CD4-positive, alpha-beta T cell (primary cell): Measurements from ENCODE around the gene FOXRED1. TPM values are rescaled to one million over a fixed set of nuclear protein-coding genes. Genes with fewer than 3 reads are reported as not detected.

ENCODE experiments used
- ATAC-seq: fragments of 200-7000 bp; cut with Tn5 transposase; one replicate; pipeline ENCODE4 v1.10.0; 2022; ENCODE audit warnings: mild to moderate bottlenecking; ENCODE audit not compliant: poor library complexity
- CTCF ChIA-PET: fragments of 350-600 bp; sonication (Branson Sonifier 250); formaldehyde crosslinking; loops from one replicate; lab custom pipeline; 2021; ENCODE audit warnings: antibody characterized with exemption, inconsistent platforms; lab: Charles Lee
- POLR2A ChIA-PET: fragments of 350-600 bp; sonication (Branson Sonifier 250); formaldehyde crosslinking; loops from one replicate; lab custom pipeline; 2021; ENCODE audit warnings: antibody characterized with exemption, inconsistent platforms; lab: Charles Lee
- DNase-seq, 14 experiments: peaks; one replicate each; pipeline ENCODE4 v3.0.0-alpha.2; 2013 to 2020; ENCODE audit warnings: mixed read lengths in 2 of 14
- H3K27ac ChIP-seq, 2 donors: one replicate each; pipeline versions ENCODE4 v1.5.1 to v1.7.0; 2013; ENCODE audit warnings: low read length in 2 of 2, low read depth in 1 of 2, mild to moderate bottlenecking in 1 of 2
- H3K27me3 ChIP-seq, 2 experiments: 1 replicate in 1 of 2; 2 replicates in 1 of 2; pipeline versions ENCODE4 v1.6.1 to v1.7.0; 2013; ENCODE audit warnings: low read length in 2 of 2, control low read depth in 1 of 2, mild to moderate bottlenecking in 1 of 2, moderate library complexity in 1 of 2; ENCODE audit not compliant: insufficient read depth in 2 of 2, control insufficient read depth in 1 of 2
- H3K36me3 ChIP-seq: one replicate; pipeline ENCODE4 v1.6.1; 2013; ENCODE audit warnings: low read length, control low read depth; ENCODE audit not compliant: insufficient read depth
- H3K4me1 ChIP-seq: one replicate; pipeline ENCODE4 v1.6.1; 2013; ENCODE audit warnings: low read length, control low read depth; ENCODE audit not compliant: insufficient read depth
- H3K4me3 ChIP-seq: one replicate; pipeline ENCODE4 v1.5.1; 2013; ENCODE audit warnings: mild to moderate bottlenecking, low read length, moderate library complexity
- H3K9me3 ChIP-seq, 2 experiments: 1 replicate in 1 of 2; 2 replicates in 1 of 2; pipeline versions ENCODE4 v1.6.1 to v1.7.0; 2013; ENCODE audit warnings: low read length in 2 of 2, mild to moderate bottlenecking in 2 of 2, control low read depth in 1 of 2, moderate library complexity in 1 of 2; ENCODE audit not compliant: control insufficient read depth in 1 of 2, insufficient read depth in 1 of 2
- H3K27ac Mint-ChIP-seq: one replicate; pipeline ENCODE4 v1.8.0; 2020; ENCODE audit warnings: mixed read lengths
- H3K27me3 Mint-ChIP-seq: one replicate; pipeline ENCODE4 v1.8.0; 2021; ENCODE audit warnings: mixed read lengths
- H3K36me3 Mint-ChIP-seq: one replicate; pipeline ENCODE4 v1.8.0; 2021; ENCODE audit warnings: low read depth, mixed read lengths
- H3K4me1 Mint-ChIP-seq: one replicate; pipeline ENCODE4 v1.8.0; 2021; ENCODE audit warnings: low read depth, mixed read lengths
- H3K4me3 Mint-ChIP-seq: one replicate; pipeline ENCODE4 v1.8.0; 2020; ENCODE audit warnings: mild to moderate bottlenecking, mixed read lengths
- H3K9me3 Mint-ChIP-seq: one replicate; pipeline ENCODE4 v1.8.0; 2020; ENCODE audit warnings: mixed read lengths
- intact Hi-C, 2 experiments: fragments of 100-400 bp; cut with DNase I in 1 of 2; cut with micrococcal nuclease in 1 of 2; formaldehyde crosslinking; loops; one replicate each; pipeline versions ENCODE4 v1.15.1 to v1.9.0; 2023 to 2025; cut with DNase I, micrococcal nuclease
- total RNA-seq, 174 experiments: library from RNA in 2 of 174; stranded (reverse) in 2 of 174; gene quantifications; one replicate each; pipeline ENCODE4 v1.2.3 and lab custom pipeline; 2021 to 2026
- TF ChIP-seq, protein P1 (sequence below): fragments of 200-600 bp; IDR thresholded peaks from one replicate; pipeline ENCODE4 v1.8.0; 2022; ENCODE audit warnings: antibody characterized with exemption, mild to moderate bottlenecking

Gene FOXRED1
- total RNA-seq, 2 experiments from 2014 or later = 25.3 to 29.0 TPM

DNA sequence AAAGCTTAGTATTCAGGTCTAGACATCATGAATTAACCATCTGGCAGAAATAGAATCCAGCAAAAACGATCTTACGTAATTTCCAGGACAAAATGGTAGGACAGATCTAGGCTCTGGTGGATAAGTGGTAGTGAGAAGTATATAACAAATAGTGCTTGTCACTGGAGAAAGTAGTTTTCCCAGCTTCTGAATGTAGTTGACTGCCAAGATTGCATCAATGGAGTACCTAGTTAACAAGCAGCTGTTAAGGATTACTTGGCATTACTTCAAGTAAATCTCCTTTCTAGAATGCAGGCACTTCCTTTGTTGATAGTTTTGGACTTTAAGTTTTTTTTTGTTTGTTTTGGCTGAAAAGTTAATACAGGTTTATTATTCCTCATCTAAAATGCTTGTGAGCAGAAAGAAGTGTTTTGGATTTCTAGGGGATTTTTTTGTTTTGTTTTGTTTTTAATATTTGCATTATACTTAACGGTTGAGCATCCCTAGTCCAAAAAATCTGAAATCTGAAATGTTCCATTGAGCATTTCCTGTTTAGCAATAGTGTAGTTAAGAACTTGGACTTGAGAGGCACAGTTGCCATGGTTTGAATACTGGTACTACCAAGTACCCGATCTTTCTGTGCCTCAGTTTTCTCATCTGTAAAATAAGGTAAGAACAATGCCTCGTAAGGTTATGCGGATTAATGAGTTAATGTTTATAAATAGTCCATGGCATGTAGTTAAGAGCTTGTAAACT lies 37.1 kb upstream of the FOXRED1 start:
- Histone ChIP-seq H3K27me3 (no peaks in the 10 kb centered on the region), H3K4me3 (no peak overlapping the region), H3K36me3 (peaks cover 4% of the 10 kb centered on the region), H3K27ac (no peak overlapping the region), H3K9me3 (no peaks in the 10 kb centered on the region), H3K4me1 (no peaks in the 10 kb centered on the region)
- Mint-ChIP-seq H3K4me1 (no peaks in the 10 kb centered on the region), H3K27me3 (no peaks in the 10 kb centered on the region), H3K4me3 (no peak overlapping the region), H3K36me3 (peaks cover 21% of the 10 kb centered on the region), H3K27ac (no peak overlapping the region), H3K9me3 (no peaks in the 10 kb centered on the region)
- ATAC-seq (no peak), DNase-seq (no peak)
- TF ChIP-seq, protein P1, sequence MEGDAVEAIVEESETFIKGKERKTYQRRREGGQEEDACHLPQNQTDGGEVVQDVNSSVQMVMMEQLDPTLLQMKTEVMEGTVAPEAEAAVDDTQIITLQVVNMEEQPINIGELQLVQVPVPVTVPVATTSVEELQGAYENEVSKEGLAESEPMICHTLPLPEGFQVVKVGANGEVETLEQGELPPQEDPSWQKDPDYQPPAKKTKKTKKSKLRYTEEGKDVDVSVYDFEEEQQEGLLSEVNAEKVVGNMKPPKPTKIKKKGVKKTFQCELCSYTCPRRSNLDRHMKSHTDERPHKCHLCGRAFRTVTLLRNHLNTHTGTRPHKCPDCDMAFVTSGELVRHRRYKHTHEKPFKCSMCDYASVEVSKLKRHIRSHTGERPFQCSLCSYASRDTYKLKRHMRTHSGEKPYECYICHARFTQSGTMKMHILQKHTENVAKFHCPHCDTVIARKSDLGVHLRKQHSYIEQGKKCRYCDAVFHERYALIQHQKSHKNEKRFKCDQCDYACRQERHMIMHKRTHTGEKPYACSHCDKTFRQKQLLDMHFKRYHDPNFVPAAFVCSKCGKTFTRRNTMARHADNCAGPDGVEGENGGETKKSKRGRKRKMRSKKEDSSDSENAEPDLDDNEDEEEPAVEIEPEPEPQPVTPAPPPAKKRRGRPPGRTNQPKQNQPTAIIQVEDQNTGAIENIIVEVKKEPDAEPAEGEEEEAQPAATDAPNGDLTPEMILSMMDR = no peak
- intact Hi-C loops = no loop called here
- POLR2A ChIA-PET = no interaction called here
- CTCF ChIA-PET = no interaction called here

DNA sequence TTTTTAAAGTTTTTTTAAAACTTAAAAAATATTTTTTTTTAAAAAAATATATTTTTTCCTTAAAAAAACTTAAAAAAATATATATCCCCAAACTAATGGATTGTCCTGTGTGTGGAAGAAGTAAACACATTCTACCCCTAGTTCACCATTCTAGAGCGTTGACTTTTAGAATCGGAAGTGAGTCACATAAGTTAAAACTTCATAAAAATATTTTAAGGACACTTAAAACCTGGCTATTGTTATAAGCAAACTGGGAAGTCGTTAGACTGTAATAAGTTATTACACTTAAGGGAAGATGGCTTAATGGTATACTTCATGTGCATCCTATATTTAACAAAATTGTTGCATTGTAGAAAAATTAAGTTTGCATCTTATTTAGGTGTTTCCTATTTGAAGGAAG lies 36.3 kb upstream of the FOXRED1 start:
- H3K4me1 Mint-ChIP-seq = no peaks in the 10 kb centered on the region
- H3K4me3 Mint-ChIP-seq = no peak overlapping the region
- H3K4me3 ChIP-seq = no peak overlapping the region
- DNase-seq (no peak), ATAC-seq (no peak)
- peaks cover 21% of the 10 kb centered on the region for H3K36me3 Mint-ChIP-seq
- no peaks in the 10 kb centered on the region for H3K4me1 ChIP-seq
- intact Hi-C loops = no loop called here
- TF ChIP-seq, protein P1 = no peak
- no peak overlapping the region for H3K27ac ChIP-seq
- peaks cover 4% of the 10 kb centered on the region for H3K36me3 ChIP-seq
- no peaks in the 10 kb centered on the region for H3K9me3 Mint-ChIP-seq
- POLR2A ChIA-PET = no interaction called here
- no peak overlapping the region for H3K27ac Mint-ChIP-seq
- CTCF ChIA-PET = no interaction called here
- H3K9me3 ChIP-seq = no peaks in the 10 kb centered on the region
- no peaks in the 10 kb centered on the region for H3K27me3 ChIP-seq
- H3K27me3 Mint-ChIP-seq = no peaks in the 10 kb centered on the region

DNA sequence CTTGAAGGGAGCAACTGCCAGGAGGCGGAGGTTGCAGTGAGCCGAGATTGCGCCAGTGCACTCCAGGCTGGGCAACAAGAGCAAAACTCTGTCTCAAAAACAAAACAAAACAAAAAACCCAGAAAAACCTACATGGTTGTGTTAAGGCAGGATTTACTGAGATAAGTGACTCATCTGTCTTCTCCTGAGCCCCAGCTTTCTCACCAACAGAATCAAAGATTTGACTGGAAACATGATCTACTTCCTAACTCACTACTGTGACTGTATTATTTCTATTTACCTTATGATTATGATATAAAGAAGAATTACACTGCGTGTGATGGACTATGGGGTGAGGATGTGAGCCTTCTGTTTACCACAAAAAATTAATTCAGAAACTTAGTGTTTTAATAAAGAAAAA lies 35.6 kb upstream of the FOXRED1 start:
- no peaks in the 10 kb centered on the region for H3K27me3 Mint-ChIP-seq
- DNase-seq = no peak
- H3K27ac Mint-ChIP-seq = no peak overlapping the region
- ChIA-PET CTCF (no interaction called here), POLR2A (no interaction called here)
- no peak for ATAC-seq
- intact Hi-C loops = no loop called here
- H3K9me3 Mint-ChIP-seq = no peaks in the 10 kb centered on the region
- no peak overlapping the region for H3K4me3 Mint-ChIP-seq
- no peaks in the 10 kb centered on the region for H3K9me3 ChIP-seq
- H3K4me1 ChIP-seq = no peaks in the 10 kb centered on the region
- H3K4me3 ChIP-seq = no peak overlapping the region
- no peaks in the 10 kb centered on the region for H3K4me1 Mint-ChIP-seq
- TF ChIP-seq, protein P1 = no peak
- H3K27me3 ChIP-seq = no peaks in the 10 kb centered on the region
- peaks cover 26% of the 10 kb centered on the region for H3K36me3 Mint-ChIP-seq
- H3K36me3 ChIP-seq = peaks cover 6% of the 10 kb centered on the region
- H3K27ac ChIP-seq = no peak overlapping the region
